Endothelial cell of umbilical vein (primary cell): ENCODE measurements around the gene CCDC86. TPM values are rescaled to one million over a fixed set of nuclear protein-coding genes. Genes with fewer than 3 reads are reported as not detected.

Experiments used
- BruUV-seq: library from RNA; stranded (reverse); fragments of 400-500 nt; replicated peaks from 2 replicates; lab custom pipeline; 2021; lab: Mats Ljungman, UMichigan
- CTCF ChIA-PET: fragments of 300-600, 350-600 bp; sonication (Branson Sonifier 250); formaldehyde crosslinking; loops from one replicate; lab custom pipeline; 2021; ENCODE audit warnings: antibody characterized with exemption, inconsistent platforms; lab: Charles Lee
- POLR2A ChIA-PET: fragments of 300-600, 350-600 bp; sonication (Branson Sonifier 250); formaldehyde crosslinking; loops from one replicate; lab custom pipeline; 2021; ENCODE audit warnings: antibody characterized with exemption, inconsistent platforms; lab: Charles Lee
- DNase-seq: peaks from one replicate; pipeline ENCODE4 v3.0.0-alpha.2; 2011; ENCODE audit warnings: low read depth, low spot score
- FAIRE-seq: peaks from 2 replicates; lab custom pipeline; 2011; peaks lifted over from hg19 to GRCh38; lab: Jason Lieb, UNC
- H2AFZ ChIP-seq: 2 replicates; pipeline ENCODE4 v1.6.0; 2012; ENCODE audit warnings: low read depth, low read length, control low read depth, inconsistent platforms
- H3K27ac ChIP-seq: 2 replicates; pipeline ENCODE4 v1.5.1; 2011; ENCODE audit warnings: low read depth, mild to moderate bottlenecking, control low read depth, low read length, moderate library complexity; ENCODE audit not compliant: insufficient read depth
- H3K27me3 ChIP-seq, 2 experiments: 2 replicates each; pipeline versions ENCODE4 v1.6.0 to v1.6.1; 2011; ENCODE audit warnings: low read length in 2 of 2, mixed read lengths in 1 of 2; ENCODE audit not compliant: control insufficient read depth in 2 of 2, insufficient read depth in 2 of 2
- H3K36me3 ChIP-seq, 2 experiments: 2 replicates in 1 of 2; 3 replicates in 1 of 2; pipeline ENCODE4 v1.5.1; 2011; ENCODE audit warnings: low read length in 2 of 2, mild to moderate bottlenecking in 1 of 2, moderate library complexity in 1 of 2; ENCODE audit not compliant: control insufficient read depth in 2 of 2, insufficient read depth in 2 of 2; ENCODE audit errors: extremely low read depth in 1 of 2
- H3K4me1 ChIP-seq: 3 replicates; pipeline ENCODE4 v1.5.1; 2011; ENCODE audit warnings: mild to moderate bottlenecking, low read length; ENCODE audit not compliant: control insufficient read depth, insufficient read depth; ENCODE audit errors: extremely low read depth
- H3K4me2 ChIP-seq: 2 replicates; pipeline ENCODE4 v1.6.1; 2011; ENCODE audit warnings: low read length, control low read depth, mixed read lengths; ENCODE audit not compliant: insufficient read depth
- H3K4me3 ChIP-seq, 3 experiments: fragments of 200-600 bp in 1 of 3; sonication (generic), shearing (Covaris generic) in 1 of 3; replicated peaks in 1 of 3; 2 replicates each; pipeline ENCODE4 v1.5.1; 2011 to 2016; ENCODE audit warnings: control low read depth in 3 of 3, low read length in 3 of 3, mild to moderate bottlenecking in 2 of 3, inconsistent platforms in 1 of 3, low read depth in 1 of 3, moderate library complexity in 1 of 3; ENCODE audit not compliant: insufficient read depth in 1 of 3
- H3K79me2 ChIP-seq: 2 replicates; pipeline ENCODE4 v1.6.0; 2012; ENCODE audit warnings: low read length, inconsistent platforms; ENCODE audit not compliant: control insufficient read depth, insufficient read depth
- H3K9ac ChIP-seq: replicated peaks from 2 replicates; pipeline ENCODE3; 2011; ENCODE audit warnings: low read length, control low read depth; ENCODE audit not compliant: insufficient read depth; ENCODE audit errors: extremely low read depth
- H3K9me1 ChIP-seq: replicated peaks from 3 replicates; pipeline ENCODE4 v1.6.0; 2011; ENCODE audit warnings: mild to moderate bottlenecking, low read length; ENCODE audit not compliant: control insufficient read depth, insufficient read depth; ENCODE audit errors: extremely low read depth
- H3K9me3 ChIP-seq: replicated peaks from 2 replicates; pipeline ENCODE4 v1.5.1; 2012; ENCODE audit warnings: low read length, inconsistent platforms; ENCODE audit not compliant: control insufficient read depth, insufficient read depth
- H4K20me1 ChIP-seq: replicated peaks from 2 replicates; pipeline ENCODE3; 2011; ENCODE audit warnings: mild to moderate bottlenecking, low read length; ENCODE audit not compliant: control insufficient read depth, insufficient read depth; ENCODE audit errors: extremely low read depth
- EZH2 ChIP-seq: IDR thresholded peaks from 2 replicates; pipeline ENCODE4 v1.6.1; 2012; ENCODE audit warnings: borderline replicate concordance, low read depth, mild to moderate bottlenecking, moderate library complexity, low read length, inconsistent platforms; ENCODE audit not compliant: severe bottlenecking
- FOS ChIP-seq: IDR thresholded peaks from 2 replicates; pipeline ENCODE4 v1.6.1; 2011; ENCODE audit warnings: mild to moderate bottlenecking, low read length, moderate library complexity, borderline replicate concordance; ENCODE audit not compliant: insufficient read depth
- GATA2 ChIP-seq: IDR thresholded peaks from 2 replicates; pipeline ENCODE4 v1.7.0; 2011; ENCODE audit warnings: low read depth, mild to moderate bottlenecking, moderate library complexity, mixed read lengths, low read length; ENCODE audit not compliant: insufficient read length, insufficient read depth
- JUN ChIP-seq: IDR thresholded peaks from 2 replicates; pipeline ENCODE4 v1.6.1; 2011; ENCODE audit warnings: borderline replicate concordance, low read depth; ENCODE audit not compliant: insufficient read length, insufficient read depth
- MAX ChIP-seq: IDR thresholded peaks from 2 replicates; pipeline ENCODE4 v1.6.1; 2011; ENCODE audit not compliant: insufficient read depth, insufficient read length
- MYC ChIP-seq: IDR thresholded peaks from one replicate; pipeline ENCODE4 v1.6.1; 2011; ENCODE audit warnings: mild to moderate bottlenecking, low read depth, low read length
- POLR2A ChIP-seq: IDR thresholded peaks from 2 replicates; pipeline ENCODE4 v1.6.1; 2012; ENCODE audit warnings: low read depth, mild to moderate bottlenecking, control low read depth, low read length
- POLR2AphosphoS5 ChIP-seq: IDR thresholded peaks from 2 replicates; pipeline ENCODE4 v1.6.1; 2012; ENCODE audit warnings: low read depth, mild to moderate bottlenecking, control low read depth, low read length, moderate library complexity; ENCODE audit not compliant: insufficient read depth
- dilution Hi-C: fragments of 300-500 bp; cut with MboI; formaldehyde crosslinking; loops from one replicate; pipeline ENCODE4 v1.15.0; 2019; ENCODE audit warnings: low sequenced_read_pairs; ENCODE audit not compliant: extremely low pct_ligation_motif_present
- intact Hi-C: fragments of 100-400 bp; cut with micrococcal nuclease; formaldehyde crosslinking; loops from one replicate; pipeline ENCODE4 v1.10.0; 2022
- polyA plus RNA-seq, 4 experiments: library from polyadenylated mRNA; depleted of rRNA in 3 of 4; stranded (reverse) in 3 of 4; unstranded in 1 of 4; fragments of >200 nt; gene quantifications; 2 replicates each; pipeline versions ENCODE4 v1.2.1 to v1.2.3, GENCODE V29; 2011 to 2012; ENCODE audit warnings: missing spikeins in 1 of 4
- total RNA-seq: library from RNA; stranded (reverse); gene quantifications from 2 replicates; pipeline ENCODE4 v1.2.3, GENCODE V29; 2021
- TF ChIP-seq, protein P1 (sequence below), 2 donors: IDR thresholded peaks; 1 replicate in 1 of 2; 2 replicates in 1 of 2; pipeline ENCODE4 v1.5.1; 2011; ENCODE audit warnings: low read length in 2 of 2, mild to moderate bottlenecking in 2 of 2, moderate library complexity in 2 of 2, control low read depth in 1 of 2, inconsistent platforms in 1 of 2, low read depth in 1 of 2; ENCODE audit not compliant: insufficient read depth in 1 of 2; ENCODE audit errors: extremely low read depth in 1 of 2

Gene CCDC86
- total and polyA plus RNA-seq, 2 donors (not counting 3 experiments of a cell fraction or from before 2014, with no cell fraction given): 29.8 to 60.8 TPM

DNA sequence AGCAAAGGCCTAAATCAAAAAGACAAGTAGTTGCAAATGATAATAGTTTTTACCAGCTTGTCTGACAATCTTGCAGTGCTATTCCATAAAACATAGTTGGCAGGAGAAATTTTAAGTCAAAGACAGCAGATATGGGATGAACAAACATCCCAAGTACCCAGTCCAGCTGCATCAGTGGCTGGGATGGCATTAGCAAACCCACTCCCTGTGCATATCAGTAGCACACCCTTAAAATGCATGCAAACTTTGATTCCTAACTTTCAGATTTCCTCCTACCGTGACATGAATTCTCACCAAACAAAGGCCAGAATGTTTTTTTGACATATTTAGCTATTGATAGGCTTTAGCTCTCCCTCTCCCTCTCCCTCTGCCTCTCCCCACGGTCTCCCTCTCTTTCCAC lies 27.8 kb upstream of the CCDC86 start:
- ChIA-PET CTCF (interaction anchor here (1.3 to 2.6 kb wide), 3 partner anchors 11 to 85 kb away, joined by 3 to 13 read pairs (median 7); no protein-coding TSS in a partner anchor), POLR2A (no interaction called here)
- Histone ChIP-seq H3K36me3 (no peaks in the 10 kb centered on the region), H3K9me1 (no peaks in the 10 kb centered on the region), H4K20me1 (no peaks in the 10 kb centered on the region), H2AFZ (no peak overlapping the region), H3K4me3 (no peak overlapping the region), H3K79me2 (no peaks in the 10 kb centered on the region), H3K9ac (no peak overlapping the region), H3K9me3 (no peaks in the 10 kb centered on the region), H3K4me2 (no peak overlapping the region), H3K27me3 (no peaks in the 10 kb centered on the region), H3K4me1 (peaks cover 12% of the 10 kb centered on the region), H3K27ac (no peak overlapping the region)
- no peak for TF ChIP-seq MYC
- dilution Hi-C loops: no loop called here
- intact Hi-C loops: no loop called here
- BruUV-seq: no TSS peak
- DNase-seq: no peak
- no peak for FAIRE-seq

DNA sequence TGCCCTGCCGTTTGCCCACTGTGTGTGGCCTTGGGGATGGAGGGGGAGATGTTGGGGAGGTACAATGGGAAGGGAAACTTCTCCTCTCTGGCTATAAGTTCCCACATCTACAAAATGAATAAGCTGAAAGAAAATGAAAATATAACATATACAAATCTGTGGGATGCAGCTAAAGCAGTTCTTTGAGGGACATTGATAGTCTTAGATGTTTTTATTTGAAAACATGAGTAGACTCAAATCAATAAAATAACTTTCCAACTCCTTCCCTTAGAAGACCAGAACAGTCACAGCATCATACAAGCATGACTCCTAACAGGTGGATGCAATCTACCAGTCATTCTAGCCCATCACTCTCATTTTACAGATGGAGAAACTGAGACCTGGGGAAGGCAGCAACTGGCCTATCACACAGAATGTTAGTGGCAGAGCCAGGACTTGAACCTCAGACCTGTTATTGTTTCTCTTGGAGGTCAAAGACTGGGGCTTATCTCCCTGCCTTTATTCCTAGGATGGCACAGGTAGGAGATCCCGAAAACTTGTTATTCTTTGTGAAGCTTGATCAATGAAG lies 25.2 kb upstream of the CCDC86 start:
- Histone ChIP-seq H3K4me1 (no peaks in the 10 kb centered on the region), H3K4me3 (no peak overlapping the region), H3K4me2 (no peak overlapping the region), H3K36me3 (no peaks in the 10 kb centered on the region), H3K9ac (no peak overlapping the region), H4K20me1 (no peaks in the 10 kb centered on the region), H3K79me2 (no peaks in the 10 kb centered on the region), H3K27me3 (no peaks in the 10 kb centered on the region), H3K9me3 (no peaks in the 10 kb centered on the region), H3K27ac (no peak overlapping the region), H2AFZ (no peak overlapping the region), H3K9me1 (no peaks in the 10 kb centered on the region)
- no peak for FAIRE-seq
- no TSS peak for BruUV-seq
- dilution Hi-C loops: no loop called here
- POLR2A ChIA-PET: no interaction called here
- intact Hi-C loops: no loop called here
- no peak for DNase-seq
- TF ChIP-seq POLR2AphosphoS5 (no peak), MYC (no peak), MAX (no peak), JUN (no peak), FOS (no peak), POLR2A (no peak), EZH2 (no peak), GATA2 (no peak)
- TF ChIP-seq, protein P1, sequence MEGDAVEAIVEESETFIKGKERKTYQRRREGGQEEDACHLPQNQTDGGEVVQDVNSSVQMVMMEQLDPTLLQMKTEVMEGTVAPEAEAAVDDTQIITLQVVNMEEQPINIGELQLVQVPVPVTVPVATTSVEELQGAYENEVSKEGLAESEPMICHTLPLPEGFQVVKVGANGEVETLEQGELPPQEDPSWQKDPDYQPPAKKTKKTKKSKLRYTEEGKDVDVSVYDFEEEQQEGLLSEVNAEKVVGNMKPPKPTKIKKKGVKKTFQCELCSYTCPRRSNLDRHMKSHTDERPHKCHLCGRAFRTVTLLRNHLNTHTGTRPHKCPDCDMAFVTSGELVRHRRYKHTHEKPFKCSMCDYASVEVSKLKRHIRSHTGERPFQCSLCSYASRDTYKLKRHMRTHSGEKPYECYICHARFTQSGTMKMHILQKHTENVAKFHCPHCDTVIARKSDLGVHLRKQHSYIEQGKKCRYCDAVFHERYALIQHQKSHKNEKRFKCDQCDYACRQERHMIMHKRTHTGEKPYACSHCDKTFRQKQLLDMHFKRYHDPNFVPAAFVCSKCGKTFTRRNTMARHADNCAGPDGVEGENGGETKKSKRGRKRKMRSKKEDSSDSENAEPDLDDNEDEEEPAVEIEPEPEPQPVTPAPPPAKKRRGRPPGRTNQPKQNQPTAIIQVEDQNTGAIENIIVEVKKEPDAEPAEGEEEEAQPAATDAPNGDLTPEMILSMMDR (IDR thresholded peaks at IDR 0.05; ENCODE audit: extremely low read depth in 1 of 2, insufficient read depth in 1 of 2, low read depth in 1 of 2, low read length in 2 of 2): no peak
- CTCF ChIA-PET: no interaction called here
